Prostate gland (tissue), 2 donors: ENCODE data around the gene PTEN. TPM values are rescaled to one million over a fixed set of nuclear protein-coding genes. Genes with fewer than 3 reads are reported as not detected.
"Not testable (repeated sequence)": the region's sequence is repeated elsewhere in the genome, so short reads cannot be mapped to it uniquely, and the experiment has no call there.

Experiments used
- DNase-seq: peaks from one replicate; pipeline ENCODE4 v3.0.0-alpha.2; 2019; ENCODE audit warnings: low spot score
- H3K27ac ChIP-seq, 2 donors: fragments of 200-600 bp; sonication (generic); 2 replicates each; pipeline ENCODE4 v1.5.1; 2017 to 2019
- H3K27me3 ChIP-seq: fragments of 200-600 bp; sonication (generic); replicated peaks from 2 replicates; pipeline ENCODE4 v1.5.1; 2019; ENCODE audit not compliant: insufficient read depth
- H3K36me3 ChIP-seq, 2 donors: fragments of 200-600 bp; sonication (generic); 1 replicate in 1 of 2; 2 replicates in 1 of 2; pipeline versions ENCODE4 v1.5.1 to v1.8.1; 2017 to 2019
- H3K4me1 ChIP-seq: fragments of 200-600 bp; sonication (generic); replicated peaks from 2 replicates; pipeline ENCODE4 v1.5.1; 2019
- H3K4me3 ChIP-seq, 2 donors: fragments of 200-600 bp; sonication (generic); 2 replicates each; pipeline ENCODE4 v1.5.1; 2017 to 2019
- H3K9me3 ChIP-seq: fragments of 200-600 bp; sonication (generic); 2 replicates; pipeline ENCODE4 v1.5.1; 2017
- CTCF ChIP-seq, 4 experiments: fragments of 200-600 bp in 2 of 4; fragments of 450-650 bp in 2 of 4; sonication (generic) in 2 of 4; IDR thresholded peaks; 1 replicate in 3 of 4; 2 replicates in 1 of 4; pipeline ENCODE4 v1.5.1; 2016 to 2019; ENCODE audit warnings: antibody characterized with exemption in 4 of 4, mild to moderate bottlenecking in 2 of 4, moderate library complexity in 2 of 4
- POLR2A ChIP-seq: fragments of 450-650 bp; IDR thresholded peaks from one replicate; pipeline ENCODE4 v1.6.1; 2016; ENCODE audit warnings: antibody characterized with exemption, mild to moderate bottlenecking
- POLR2AphosphoS5 ChIP-seq: sonication (generic); formaldehyde crosslinking; IDR thresholded peaks from one replicate; pipeline ENCODE4 v1.6.1; 2017; ENCODE audit warnings: antibody characterized with exemption
- WGBS: methylation state at CpG from one replicate; pipeline ENCODE4 v1.1.5; 2018; 5-methylcytosine and 5-hydroxymethylcytosine counted together
- intact Hi-C: fragments of 100-400 bp; cut with DNase I; formaldehyde crosslinking; loops from one replicate; pipeline ENCODE4 v1.14.2; 2022
- total RNA-seq, 2 donors: library from RNA; depleted of rRNA; stranded (reverse); fragments of >200 nt; gene quantifications; one replicate each; pipeline ENCODE4 v1.1.0, GENCODE V29; 2016

Gene PTEN
- total RNA-seq, 2 donors from 2014 or later: 85.8 to 90.2 TPM

GRCh38 chr10:87846023-87846422 lies 17.4 kb upstream of the PTEN start:
- Histone ChIP-seq H3K36me3 (no peaks in the 10 kb centered on the region), H3K27ac (no peak overlapping the region), H3K27me3 (no peaks in the 10 kb centered on the region), H3K4me3 (no peak overlapping the region), H3K9me3 (no peaks in the 10 kb centered on the region), H3K4me1 (no peaks in the 10 kb centered on the region)
- no peak for TF ChIP-seq POLR2AphosphoS5
- WGBS: 60% methylated on average over 7 of the region's 7 CpGs
- intact Hi-C loops: no loop called here
- no peak for DNase-seq

- DNase-seq, H3K4me1 ChIP-seq, H3K9me3 ChIP-seq, H3K27ac ChIP-seq, H3K27me3 ChIP-seq, intact Hi-C loops, H3K36me3 ChIP-seq, H3K4me3 ChIP-seq: not testable (repeated sequence)
- 93% methylated on average over 8 of the region's 8 CpGs for whole genome bisulfite sequencing
These were observed 16.7 kb upstream of the PTEN start for GRCh38 chr10:87846711-87847110.

- TF ChIP-seq CTCF (IDR thresholded peaks at IDR 0.05) (no peak), POLR2A (no peak), POLR2AphosphoS5 (no peak)
- Histone ChIP-seq H3K27me3 (no peaks in the 10 kb centered on the region), H3K4me1 (no peaks in the 10 kb centered on the region), H3K36me3 (no peaks in the 10 kb centered on the region), H3K9me3 (no peaks in the 10 kb centered on the region), H3K27ac (no peak overlapping the region), H3K4me3 (no peak overlapping the region)
- intact Hi-C loops: no loop called here
- no peak for DNase-seq
These were observed 15.9 kb upstream of the PTEN start for GRCh38 chr10:87847550-87847949.

GRCh38 chr10:87849001-87849400 lies 14.4 kb upstream of the PTEN start:
- Histone ChIP-seq H3K27ac (no peak overlapping the region), H3K9me3 (no peaks in the 10 kb centered on the region), H3K4me1 (no peaks in the 10 kb centered on the region), H3K27me3 (no peaks in the 10 kb centered on the region), H3K4me3 (no peak overlapping the region), H3K36me3 (no peaks in the 10 kb centered on the region)
- TF ChIP-seq POLR2A (no peak), CTCF (IDR thresholded peaks at IDR 0.05) (no peak), POLR2AphosphoS5 (no peak)
- intact Hi-C loops: no loop called here
- no peak for DNase-seq

- Histone ChIP-seq H3K36me3 (no peaks in the 10 kb centered on the region), H3K4me3 (no peak overlapping the region), H3K27me3 (no peaks in the 10 kb centered on the region), H3K4me1 (no peaks in the 10 kb centered on the region), H3K27ac (no peak overlapping the region), H3K9me3 (no peaks in the 10 kb centered on the region)
- no peak for TF ChIP-seq POLR2A
- TF ChIP-seq POLR2AphosphoS5: peak; percentile 33
- TF ChIP-seq CTCF (IDR thresholded peaks at IDR 0.05): peak; percentile 13 to 75 (median 66)
- peak; percentile 65 for DNase-seq
- 19% methylated on average over 5 of the region's 5 CpGs for WGBS
- intact Hi-C loops: loop anchor here (5.0 to 10.0 kb wide), 2 partner anchors 264 to 702 kb away; no protein-coding TSS in a partner anchor
These were observed 12.7 kb upstream of the PTEN start for GRCh38 chr10:87850742-87851205.

GRCh38 chr10:87852089-87852488 lies 11.3 kb upstream of the PTEN start:
- no peak for DNase-seq
- no peaks in the 10 kb centered on the region for H3K27me3 ChIP-seq
- no peaks in the 10 kb centered on the region for H3K36me3 ChIP-seq
- TF ChIP-seq POLR2A (no peak), POLR2AphosphoS5 (no peak), CTCF (IDR thresholded peaks at IDR 0.05) (no peak)
- H3K4me3 ChIP-seq: no peak overlapping the region
- intact Hi-C loops: loop anchor here (5.0 to 10.0 kb wide), 2 partner anchors 263 to 700 kb away; no protein-coding TSS in a partner anchor
- no peak overlapping the region for H3K27ac ChIP-seq
- WGBS: 100% methylated on average over 1 of the region's 1 CpG
- no peaks in the 10 kb centered on the region for H3K9me3 ChIP-seq
- no peaks in the 10 kb centered on the region for H3K4me1 ChIP-seq

GRCh38 chr10:87855247-87855646 lies 8.2 kb upstream of the PTEN start:
- H3K27me3 ChIP-seq, H3K4me3 ChIP-seq, H3K36me3 ChIP-seq, DNase-seq, H3K9me3 ChIP-seq, H3K27ac ChIP-seq, H3K4me1 ChIP-seq: not testable (repeated sequence)
- intact Hi-C loops: loop anchor here (10.0 kb wide), 1 partner anchor 260 kb away; no protein-coding TSS in a partner anchor
- WGBS: 95% methylated on average over 5 of the region's 5 CpGs

- not testable (repeated sequence) for H3K4me1 ChIP-seq, H3K4me3 ChIP-seq, H3K27ac ChIP-seq, H3K9me3 ChIP-seq, H3K36me3 ChIP-seq, DNase-seq, H3K27me3 ChIP-seq
- WGBS: 82% methylated on average over 4 of the region's 4 CpGs
- intact Hi-C loops: loop anchor here (10.0 kb wide), 1 partner anchor 259 kb away; no protein-coding TSS in a partner anchor
These were observed 7.8 kb upstream of the PTEN start for GRCh38 chr10:87855665-87856064.
